OCI-LY7 (cell line): Measurements from ENCODE around the gene NOXO1. TPM values are rescaled to one million over a fixed set of nuclear protein-coding genes. Genes with fewer than 3 reads are reported as not detected.
A peak's percentile ranks its signal among the peaks of the same experiment; 100 is the strongest.

ENCODE experiments used
- BruUV-seq: library from RNA; stranded (reverse); fragments of 400-500 nt; replicated peaks from 2 replicates; lab custom pipeline; 2021; lab: Mats Ljungman, UMichigan
- CTCF ChIA-PET: fragments of 300-600 bp; sonication (Branson Sonifier 250); formaldehyde crosslinking; loops from one replicate; lab custom pipeline; 2022; ENCODE audit warnings: antibody characterized with exemption; ENCODE audit not compliant: unreplicated experiment; lab: Charles Lee
- POLR2A ChIA-PET: fragments of 300-600 bp; sonication (Branson Sonifier 250); formaldehyde crosslinking; loops from one replicate; lab custom pipeline; 2022; ENCODE audit warnings: antibody characterized with exemption; lab: Charles Lee
- DNase-seq: peaks from one replicate; pipeline ENCODE4 v3.0.0-alpha.2; 2015; ENCODE audit warnings: low spot score
- H2AFZ ChIP-seq: fragments of 200-600 bp; sonication (generic), shearing (Covaris generic); 2 replicates; pipeline ENCODE4 v1.6.1; 2014; ENCODE audit warnings: mild to moderate bottlenecking, antibody characterized with exemption, low read length, moderate library complexity
- H3K27ac ChIP-seq: fragments of 200-600 bp; sonication (generic); 2 replicates; pipeline ENCODE4 v1.5.1; 2014; ENCODE audit warnings: mixed run types, low read depth, mild to moderate bottlenecking, moderate library complexity, low read length, inconsistent platforms; ENCODE audit not compliant: poor library complexity, severe bottlenecking
- H3K36me3 ChIP-seq: fragments of 200-600 bp; sonication (generic); 2 replicates; pipeline ENCODE4 v1.6.1; 2014; ENCODE audit warnings: mild to moderate bottlenecking, antibody characterized with exemption, low read length, moderate library complexity, mixed read lengths; ENCODE audit not compliant: insufficient read depth
- H3K4me1 ChIP-seq: fragments of 200-600 bp; sonication (generic); 2 replicates; pipeline ENCODE4 v1.5.1; 2014; ENCODE audit warnings: mild to moderate bottlenecking, low read length; ENCODE audit not compliant: insufficient read depth, poor library complexity, severe bottlenecking
- H3K4me2 ChIP-seq: fragments of 200-600 bp; sonication (generic); 2 replicates; pipeline ENCODE4 v1.6.1; 2014; ENCODE audit warnings: mild to moderate bottlenecking, low read length
- H3K4me3 ChIP-seq: fragments of 200-600 bp; sonication (generic); 2 replicates; pipeline ENCODE4 v1.5.1; 2014; ENCODE audit warnings: mild to moderate bottlenecking, low read depth, low read length; ENCODE audit not compliant: poor library complexity, severe bottlenecking
- H3K79me2 ChIP-seq: fragments of 200-600 bp; sonication (generic); 2 replicates; pipeline ENCODE4 v1.6.1; 2016; ENCODE audit warnings: low read depth, mild to moderate bottlenecking, low read length, moderate library complexity, mixed read lengths; ENCODE audit not compliant: insufficient read depth
- H3K9me2 ChIP-seq: fragments of 200-600 bp; sonication (generic); 2 replicates; pipeline ENCODE4 v1.6.1; 2016; ENCODE audit warnings: mild to moderate bottlenecking, low read length, mixed read lengths; ENCODE audit not compliant: insufficient read depth
- H3K9me3 ChIP-seq: fragments of 200-600 bp; sonication (generic); 2 replicates; pipeline ENCODE4 v1.6.1; 2014; ENCODE audit warnings: mild to moderate bottlenecking, mixed run types, low read length, mixed read lengths
- H4K20me1 ChIP-seq: fragments of 200-600 bp; sonication (generic); 2 replicates; pipeline ENCODE4 v1.6.1; 2014; ENCODE audit warnings: mild to moderate bottlenecking, antibody characterized with exemption, low read length, moderate library complexity, mixed read lengths; ENCODE audit not compliant: insufficient read depth
- EZH2phosphoT487 ChIP-seq: fragments of 200-600 bp; sonication (generic); IDR thresholded peaks from 2 replicates; pipeline ENCODE4 v1.6.1; 2018; ENCODE audit warnings: low read depth, borderline replicate concordance, mild to moderate bottlenecking, mixed run types, antibody characterized with exemption, low read length, moderate library complexity, mixed read lengths
- intact Hi-C: fragments of 100-400 bp; cut with micrococcal nuclease; formaldehyde crosslinking; loops from one replicate; pipeline ENCODE4 v1.10.0; 2022; ENCODE audit not compliant: unreplicated experiment
- total RNA-seq, 2 experiments: library from RNA; depleted of rRNA in 1 of 2; stranded (reverse); fragments of >200 nt in 1 of 2; shearing (Covaris generic) in 1 of 2; gene quantifications; 2 replicates each; pipeline ENCODE4 v1.2.3, GENCODE V29; 2014 to 2022
- TF ChIP-seq, protein P1 (sequence below): fragments of 200-600 bp; sonication (generic); conservative IDR thresholded peaks from 2 replicates; pipeline ENCODE4 v1.5.1; 2014; ENCODE audit warnings: mild to moderate bottlenecking, antibody characterized with exemption, low read length, moderate library complexity, mixed read lengths

NOXO1 gene
- total RNA-seq, 2 experiments from 2014 or later: 0.22 to 0.30 TPM

DNA sequence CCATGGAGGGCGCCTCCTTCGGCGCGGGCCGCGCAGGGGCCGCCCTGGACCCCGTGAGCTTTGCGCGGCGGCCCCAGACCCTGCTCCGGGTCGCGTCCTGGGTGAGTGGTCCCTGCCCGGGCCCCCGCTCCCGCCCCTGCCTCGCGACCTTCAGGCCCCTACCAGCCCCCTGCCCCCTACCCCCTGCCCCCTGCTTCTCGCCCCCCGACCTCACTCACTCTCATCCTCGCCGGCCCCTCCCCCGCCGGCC lies 8.8 kb upstream of the NOXO1 start:
- Histone ChIP-seq H3K27ac (no peak overlapping the region), H3K4me3 (peak overlapping the region; percentile 68), H3K4me1 (peaks cover 42% of the 10 kb centered on the region), H3K4me2 (peak overlapping the region; percentile 80), H3K9me3 (no peaks in the 10 kb centered on the region), H3K9me2 (no peaks in the 10 kb centered on the region), H2AFZ (no peak overlapping the region), H3K79me2 (no peaks in the 10 kb centered on the region), H3K36me3 (peaks cover 12% of the 10 kb centered on the region; the same call in 1 of the 2 replicates), H4K20me1 (no peaks in the 10 kb centered on the region)
- TF ChIP-seq, protein P1, sequence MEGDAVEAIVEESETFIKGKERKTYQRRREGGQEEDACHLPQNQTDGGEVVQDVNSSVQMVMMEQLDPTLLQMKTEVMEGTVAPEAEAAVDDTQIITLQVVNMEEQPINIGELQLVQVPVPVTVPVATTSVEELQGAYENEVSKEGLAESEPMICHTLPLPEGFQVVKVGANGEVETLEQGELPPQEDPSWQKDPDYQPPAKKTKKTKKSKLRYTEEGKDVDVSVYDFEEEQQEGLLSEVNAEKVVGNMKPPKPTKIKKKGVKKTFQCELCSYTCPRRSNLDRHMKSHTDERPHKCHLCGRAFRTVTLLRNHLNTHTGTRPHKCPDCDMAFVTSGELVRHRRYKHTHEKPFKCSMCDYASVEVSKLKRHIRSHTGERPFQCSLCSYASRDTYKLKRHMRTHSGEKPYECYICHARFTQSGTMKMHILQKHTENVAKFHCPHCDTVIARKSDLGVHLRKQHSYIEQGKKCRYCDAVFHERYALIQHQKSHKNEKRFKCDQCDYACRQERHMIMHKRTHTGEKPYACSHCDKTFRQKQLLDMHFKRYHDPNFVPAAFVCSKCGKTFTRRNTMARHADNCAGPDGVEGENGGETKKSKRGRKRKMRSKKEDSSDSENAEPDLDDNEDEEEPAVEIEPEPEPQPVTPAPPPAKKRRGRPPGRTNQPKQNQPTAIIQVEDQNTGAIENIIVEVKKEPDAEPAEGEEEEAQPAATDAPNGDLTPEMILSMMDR: no peak
- no peak for TF ChIP-seq EZH2phosphoT487
- CTCF ChIA-PET: no interaction called here
- intact Hi-C loops: no loop called here
- no peak for DNase-seq
- POLR2A ChIA-PET: no interaction called here
- BruUV-seq: no TSS peak

DNA sequence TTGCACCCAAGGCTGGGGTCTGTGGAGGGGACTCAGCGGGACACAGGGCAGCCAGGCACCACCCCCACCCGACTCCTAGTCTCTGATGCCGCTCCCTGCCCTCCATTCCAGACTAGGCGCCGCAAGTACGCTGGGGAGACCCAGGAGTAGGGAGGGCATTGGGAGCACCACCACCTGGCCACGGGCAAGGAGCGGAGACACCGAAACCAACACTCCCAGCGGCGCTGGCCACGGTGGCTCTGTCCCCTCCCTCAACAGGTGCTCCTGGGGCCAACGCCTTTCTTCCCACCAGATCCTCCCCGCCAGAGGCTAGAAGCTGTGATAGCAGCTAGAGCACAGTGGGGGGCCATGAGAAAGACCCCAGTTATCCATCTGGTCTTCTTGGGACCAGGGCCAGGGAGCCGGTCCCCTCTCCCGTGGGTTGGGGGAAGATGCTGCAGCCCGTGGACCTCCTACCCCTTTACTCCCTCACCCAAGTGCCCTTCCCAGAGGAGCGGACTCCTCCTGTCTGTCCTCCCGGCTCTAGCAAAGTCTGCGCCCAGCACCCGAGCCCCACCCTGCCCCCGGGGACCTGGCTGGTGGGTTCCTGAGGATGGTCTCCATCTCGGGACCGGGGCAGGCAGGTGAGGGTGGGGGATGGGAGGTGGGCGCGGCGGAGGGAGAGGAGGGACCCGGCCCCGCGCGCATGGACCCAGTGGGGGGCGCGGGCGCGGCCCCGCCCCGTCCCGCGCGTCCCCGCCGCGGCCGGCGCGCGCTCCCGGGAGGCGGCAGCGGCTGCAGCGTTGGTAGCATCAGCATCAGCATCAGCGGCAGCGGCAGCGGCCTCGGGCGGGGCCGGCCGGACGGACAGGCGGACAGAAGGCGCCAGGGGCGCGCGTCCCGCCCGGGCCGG lies 8.2 kb upstream of the NOXO1 start, which contains the start of gene SYNGR3:
Gene SYNGR3, plus strand, starts transcription at position 762 of the 892 bp plus-strand sequence. CDS start 133 bp downstream, outside the sequence.
- intact Hi-C loops: no loop called here
- peak; percentile 24 for DNase-seq
- H3K79me2 ChIP-seq: no peaks in the 10 kb centered on the region
- peak within 1 kb of the TSS; percentile 80 for H3K4me2 ChIP-seq
- peak within 1 kb of the TSS; percentile 22; the same call in 1 of the 2 replicates for H2AFZ ChIP-seq
- H4K20me1 ChIP-seq: no peaks in the 10 kb centered on the region
- H3K9me2 ChIP-seq: no peaks in the 10 kb centered on the region
- TF ChIP-seq EZH2phosphoT487: no peak
- TF ChIP-seq, protein P1: no peak
- H3K9me3 ChIP-seq: no peaks in the 10 kb centered on the region
- ChIA-PET POLR2A (interaction anchor here (1.9 kb wide), 1 partner anchor 24 kb away, joined by 5 read pairs; the partner anchor contains the start of gene RPS2), CTCF (no interaction called here)
- H3K27ac ChIP-seq: peak within 1 kb of the TSS; percentile 50
- H3K36me3 ChIP-seq: peaks cover 12% of the 10 kb centered on the region; the same call in 1 of the 2 replicates
- peak within 1 kb of the TSS; percentile 68 for H3K4me3 ChIP-seq
- H3K4me1 ChIP-seq: peaks cover 47% of the 10 kb centered on the region
- no TSS peak for BruUV-seq

DNA sequence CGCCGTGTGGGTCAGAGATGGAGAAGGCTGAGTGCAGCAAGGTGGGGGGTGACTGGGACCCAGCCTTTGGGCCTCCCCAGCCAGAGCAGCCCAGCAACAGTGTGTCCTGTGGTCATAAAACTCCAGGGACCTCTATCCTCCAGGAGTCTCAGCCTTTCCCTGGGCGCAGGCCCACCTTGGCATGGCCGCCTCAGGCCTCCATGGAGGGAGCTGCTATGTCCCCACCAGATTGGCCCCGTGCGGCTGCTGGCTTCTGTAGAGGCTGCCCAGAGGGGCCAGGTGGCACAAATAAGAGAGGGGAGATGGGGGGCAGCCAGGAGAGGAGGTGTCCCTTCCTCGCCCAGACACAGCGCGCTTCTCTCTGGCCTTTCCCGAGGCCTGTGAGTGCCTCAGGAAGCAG lies 5.9 kb upstream of the NOXO1 start:
- Histone ChIP-seq H4K20me1 (no peaks in the 10 kb centered on the region), H3K4me1 (peaks cover 31% of the 10 kb centered on the region)
- POLR2A ChIA-PET: no interaction called here

More for the DNA sequence above, 5.9 kb upstream of the NOXO1 start:
- Histone ChIP-seq H3K4me2 (no peak overlapping the region), H3K79me2 (no peaks in the 10 kb centered on the region), H2AFZ (no peak overlapping the region), H3K4me3 (no peak overlapping the region), H3K36me3 (peaks cover 12% of the 10 kb centered on the region; the same call in 1 of the 2 replicates), H3K9me3 (no peaks in the 10 kb centered on the region), H3K27ac (no peak overlapping the region), H3K9me2 (no peaks in the 10 kb centered on the region)
- DNase-seq: no peak
- intact Hi-C loops: no loop called here
- TF ChIP-seq EZH2phosphoT487: no peak
- no TSS peak for BruUV-seq
- CTCF ChIA-PET: no interaction called here
